Gastroesophageal sphincter (tissue), 3 donors: ENCODE results near the gene INSYN1.

ENCODE experiments used
- CTCF ChIP-seq, 4 experiments: fragments of 200-600 bp in 2 of 4; fragments of 450-650 bp in 2 of 4; sonication (generic) in 1 of 4; IDR thresholded peaks; one replicate each; pipeline ENCODE4 v1.5.1; 2017 to 2019; ENCODE audit warnings: antibody characterized with exemption in 4 of 4, mild to moderate bottlenecking in 2 of 4, moderate library complexity in 2 of 4
- EP300 ChIP-seq: sonication (generic); formaldehyde crosslinking; IDR thresholded peaks from one replicate; pipeline ENCODE4 v1.6.1; 2017; ENCODE audit warnings: antibody characterized with exemption, mild to moderate bottlenecking

- no peak for TF ChIP-seq EP300
- TF ChIP-seq CTCF (IDR thresholded peaks at IDR 0.05) = no peak
Observed at GRCh38 chr15:73724212-73724611, 28.9 kb downstream of the INSYN1 start.
